GM15510 (cell line): ENCODE data around the gene CDK5RAP2.

ENCODE experiments used
- POLR2A ChIP-seq: IDR thresholded peaks from 3 replicates; pipeline ENCODE4 v1.6.1; 2011; ENCODE audit warnings: borderline replicate concordance; ENCODE audit not compliant: insufficient read length; ENCODE audit errors: extremely low read depth

CDK5RAP2 gene

DNA sequence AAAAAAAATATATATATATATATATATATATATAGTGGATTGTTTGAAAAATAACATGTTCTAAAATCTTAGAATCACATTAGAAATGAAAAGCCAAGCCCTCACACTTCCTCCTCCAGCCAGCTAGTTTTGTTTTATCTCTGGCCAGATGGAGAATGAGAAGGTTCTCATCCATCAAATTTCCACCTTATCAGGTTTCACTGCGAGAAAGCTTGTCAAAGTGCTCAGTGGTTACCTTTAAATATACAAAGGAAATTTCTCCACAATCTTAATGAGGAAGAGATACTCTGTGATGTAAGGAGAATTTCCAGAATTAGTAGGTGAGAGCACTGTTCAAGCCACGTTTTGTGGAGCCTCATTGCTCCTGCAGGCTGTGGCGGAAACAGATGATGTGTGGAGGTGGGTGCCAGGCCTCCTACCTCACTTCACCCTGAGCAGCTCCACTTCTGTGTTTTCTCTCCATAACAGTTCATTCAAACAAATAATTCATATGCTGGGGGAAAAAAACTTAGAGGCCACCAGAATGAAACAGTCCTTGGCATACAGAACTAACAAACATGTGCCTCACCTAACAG is 71.9 kb downstream of the CDK5RAP2 start:
- no peak for TF ChIP-seq POLR2A

DNA sequence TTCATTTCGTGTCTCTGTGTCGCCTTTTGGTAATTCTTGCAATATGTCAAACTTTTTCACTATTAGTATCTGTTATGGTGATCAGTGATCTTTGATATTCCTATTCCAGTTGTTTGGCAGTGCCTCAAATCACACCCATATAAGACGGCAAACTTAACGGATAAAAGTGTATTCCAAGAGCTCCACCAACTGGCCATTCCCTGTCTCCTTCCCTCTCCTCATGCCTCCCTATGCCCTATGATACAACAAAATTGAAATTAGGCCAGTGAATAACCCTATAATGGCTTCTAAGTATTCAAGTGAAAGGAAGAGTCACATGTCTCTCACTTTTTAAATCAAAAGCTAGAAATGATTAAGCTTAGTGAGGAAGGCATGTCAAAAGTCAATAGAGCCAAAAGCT is 74.8 kb downstream of the CDK5RAP2 start:
- TF ChIP-seq POLR2A, result no peak

DNA sequence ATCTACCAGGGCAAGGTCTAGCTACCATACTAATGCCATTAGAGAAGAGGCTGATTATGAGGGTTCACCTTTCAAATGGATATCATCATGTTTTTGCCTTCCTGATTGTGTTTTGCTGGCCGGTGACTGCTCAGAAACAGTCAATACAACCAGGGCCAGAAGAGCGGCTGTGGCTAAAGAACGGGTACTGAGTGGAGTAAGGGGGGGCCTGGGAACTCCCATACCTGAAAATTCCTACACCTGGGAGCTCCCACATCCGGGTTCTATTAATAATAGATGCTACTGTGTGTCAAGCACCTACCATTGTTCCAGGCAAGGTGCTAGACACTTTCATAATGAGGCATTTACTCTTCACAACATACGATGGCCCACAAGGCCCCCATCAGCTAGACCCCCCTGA is 79.2 kb downstream of the CDK5RAP2 start:
- TF ChIP-seq POLR2A, result no peak

DNA sequence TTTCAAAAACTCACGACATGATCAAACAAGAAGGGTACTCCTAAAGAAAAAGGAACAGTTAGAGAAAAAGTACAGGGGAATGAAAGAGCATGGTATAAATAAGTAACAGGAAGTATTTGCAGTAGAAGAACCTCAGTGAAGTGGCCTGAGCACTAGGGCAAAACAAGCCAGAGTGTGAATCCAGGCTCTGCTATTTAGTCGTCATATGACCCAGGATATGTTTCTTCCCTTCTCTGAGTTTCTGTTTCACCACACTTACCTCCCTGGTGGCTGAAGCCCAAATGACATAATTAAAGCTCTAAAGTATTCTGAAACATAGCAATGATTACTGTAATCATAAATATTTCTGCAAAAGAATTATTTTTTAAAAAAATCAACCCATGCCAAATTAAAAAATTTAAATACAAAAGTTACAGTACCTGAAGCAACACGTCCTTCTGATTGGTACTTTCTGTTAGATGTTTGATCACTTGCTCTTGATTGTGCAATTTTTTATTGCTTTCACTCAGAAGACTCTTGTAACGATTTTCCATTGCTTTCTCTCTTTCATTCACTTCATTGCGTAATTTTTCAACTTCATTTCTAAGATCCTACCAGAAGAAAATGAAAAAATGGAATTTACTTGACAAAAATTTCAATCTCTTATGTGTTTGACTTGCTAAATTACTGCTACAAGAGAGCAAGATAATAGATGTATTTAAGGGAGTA is 88.9 kb downstream of the CDK5RAP2 start:
- no peak for TF ChIP-seq POLR2A

DNA sequence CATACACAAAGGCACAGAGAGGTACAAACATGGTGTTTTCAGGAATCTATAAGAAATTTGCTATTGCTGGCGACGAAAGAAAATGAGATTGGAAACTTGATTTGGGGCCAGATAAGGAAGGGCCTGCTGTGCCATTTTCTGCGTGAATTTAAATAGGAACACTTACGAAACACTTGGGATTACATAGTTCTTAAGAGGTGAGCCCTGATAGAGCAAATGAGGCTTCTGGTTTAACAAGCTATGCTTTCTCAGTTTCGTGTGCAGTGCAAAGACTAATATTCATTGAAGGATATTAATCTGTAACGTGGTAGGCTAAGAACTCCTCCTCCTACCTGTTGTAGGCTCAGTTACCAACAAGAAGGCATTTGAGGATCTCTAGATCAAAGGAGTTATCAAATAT is 93.1 kb downstream of the CDK5RAP2 start:
- no peak for TF ChIP-seq POLR2A

DNA sequence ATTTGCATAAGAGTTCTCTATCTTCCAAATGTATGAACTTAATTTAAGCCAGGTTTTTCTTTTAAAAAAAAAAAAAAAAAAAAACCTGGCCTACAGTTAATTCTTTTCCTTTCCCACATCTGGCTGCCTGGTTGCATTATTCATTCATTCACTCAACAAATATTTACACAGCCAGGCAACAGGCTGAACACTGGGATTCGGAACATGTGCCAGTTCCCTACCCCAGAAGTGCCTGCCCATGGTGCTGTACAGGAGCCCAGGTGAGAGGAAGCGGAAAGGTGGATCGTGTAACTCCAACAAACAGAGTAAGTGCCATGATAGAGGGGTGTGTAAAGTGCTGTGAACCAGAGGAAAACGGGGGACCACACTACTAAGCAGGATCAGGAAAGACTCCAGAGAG is 93.6 kb downstream of the CDK5RAP2 start:
- TF ChIP-seq POLR2A, result no peak

DNA sequence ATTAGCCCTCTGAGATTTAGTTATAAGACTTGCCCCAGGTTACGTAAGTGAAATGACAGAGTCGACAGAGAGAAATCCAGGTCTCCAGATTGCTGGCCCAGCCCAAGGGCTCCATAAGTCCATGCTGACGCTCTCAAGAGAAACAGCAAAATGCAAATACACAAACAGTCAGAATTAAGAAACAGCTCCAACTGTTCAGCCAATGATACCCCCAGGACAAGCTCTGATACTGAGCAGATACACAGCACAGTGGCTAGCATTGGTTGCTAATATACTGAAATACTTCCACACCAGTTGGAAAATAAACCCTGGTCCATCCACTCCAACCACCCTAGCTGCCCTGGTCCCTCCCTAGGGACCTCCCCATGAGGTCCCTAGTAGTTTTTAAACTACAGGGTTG is 94.2 kb downstream of the CDK5RAP2 start:
- no peak for TF ChIP-seq POLR2A

DNA sequence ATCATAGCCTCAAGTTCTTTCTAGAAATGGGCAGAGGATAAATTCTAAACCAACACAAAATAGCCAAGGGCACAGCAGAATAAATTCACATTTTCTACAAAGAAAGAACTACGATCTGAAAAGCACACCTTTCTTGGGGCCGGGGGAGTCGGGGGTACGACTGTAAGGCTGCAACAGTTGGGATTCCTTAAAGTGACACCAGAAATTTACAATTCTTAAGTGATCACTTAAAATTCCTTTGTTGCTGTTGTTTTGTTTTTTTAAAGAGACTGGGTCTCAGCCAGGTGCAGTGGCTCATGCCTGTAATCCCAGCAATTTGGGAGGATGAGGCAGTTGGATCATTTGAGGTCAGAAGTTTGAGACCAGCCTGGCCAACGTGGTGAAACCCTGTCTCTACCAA is 95.8 kb downstream of the CDK5RAP2 start:
- no peak for TF ChIP-seq POLR2A

DNA sequence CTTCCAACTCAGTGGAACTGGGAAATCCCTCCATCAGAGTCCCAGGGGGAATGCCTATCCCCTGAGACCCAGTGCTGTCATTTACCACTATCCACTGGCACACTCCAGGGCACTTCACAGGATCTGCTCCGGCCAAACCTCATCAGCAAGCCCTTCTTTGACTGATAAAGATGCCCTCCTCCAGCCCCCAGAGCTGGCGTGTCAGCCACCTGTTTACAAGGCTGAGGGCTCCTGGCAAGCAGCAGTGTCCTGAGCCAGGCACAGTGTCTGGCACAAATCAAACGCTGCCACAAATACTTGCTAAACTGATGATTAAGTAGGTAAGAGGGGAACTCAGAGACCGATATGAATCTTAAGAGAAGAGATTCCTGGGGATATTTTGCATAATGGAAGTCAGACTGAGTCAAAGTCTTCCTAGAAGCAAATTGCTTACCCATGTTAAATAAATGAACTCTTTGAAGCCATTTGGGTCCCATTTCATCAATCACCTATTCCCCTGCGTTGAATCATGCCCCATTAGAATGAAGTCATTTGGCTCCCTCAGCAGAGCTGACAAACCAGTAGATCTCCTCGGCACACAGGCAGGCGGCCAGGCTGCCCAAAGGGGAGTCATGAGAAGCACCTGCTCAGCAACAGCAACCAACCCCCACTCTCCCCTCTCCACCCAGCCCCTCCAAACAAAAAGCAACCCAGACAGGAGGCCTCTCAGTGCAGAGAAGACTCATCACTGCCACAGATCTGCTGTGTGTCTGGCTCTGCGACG is 97.4 kb downstream of the CDK5RAP2 start:
- no peak for TF ChIP-seq POLR2A

DNA sequence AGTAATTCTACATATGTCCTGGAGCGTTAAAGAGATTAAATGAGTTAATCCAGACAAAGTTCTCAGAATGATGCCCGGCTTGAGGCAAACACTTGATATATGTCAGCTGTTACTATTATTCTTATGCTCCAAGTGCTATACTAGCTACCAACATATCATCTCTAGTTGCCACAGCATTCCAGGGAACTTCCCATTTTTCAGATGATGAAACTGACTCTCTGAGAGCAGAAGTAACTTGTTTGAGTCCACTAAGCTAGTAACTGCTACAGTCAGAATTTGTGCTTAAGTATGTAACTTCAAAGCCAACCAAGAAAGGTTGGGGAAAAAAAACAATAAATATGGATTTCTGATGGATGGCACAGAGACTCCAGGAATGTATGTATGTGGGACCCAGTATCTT is 98.1 kb downstream of the CDK5RAP2 start:
- no peak for TF ChIP-seq POLR2A

DNA sequence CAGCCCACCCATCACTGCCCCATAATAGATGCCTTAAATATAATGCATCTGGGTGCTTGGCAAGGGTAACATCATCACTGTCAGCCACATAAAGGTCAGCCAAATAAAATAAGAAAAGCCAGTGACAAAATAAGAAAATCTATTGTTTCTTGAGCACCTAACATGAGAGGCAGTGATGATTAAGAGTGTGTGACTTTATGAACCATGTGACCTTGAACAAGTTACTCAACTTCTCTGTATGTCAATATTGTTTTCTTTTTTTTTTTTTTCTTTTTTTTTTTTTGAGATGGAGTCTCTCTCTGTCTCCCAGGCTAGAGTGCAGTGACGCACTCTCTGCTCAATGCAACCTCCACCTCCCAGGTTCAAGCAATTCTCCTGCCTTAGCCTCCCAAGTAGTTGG is 98.7 kb downstream of the CDK5RAP2 start:
- no peak for TF ChIP-seq POLR2A

DNA sequence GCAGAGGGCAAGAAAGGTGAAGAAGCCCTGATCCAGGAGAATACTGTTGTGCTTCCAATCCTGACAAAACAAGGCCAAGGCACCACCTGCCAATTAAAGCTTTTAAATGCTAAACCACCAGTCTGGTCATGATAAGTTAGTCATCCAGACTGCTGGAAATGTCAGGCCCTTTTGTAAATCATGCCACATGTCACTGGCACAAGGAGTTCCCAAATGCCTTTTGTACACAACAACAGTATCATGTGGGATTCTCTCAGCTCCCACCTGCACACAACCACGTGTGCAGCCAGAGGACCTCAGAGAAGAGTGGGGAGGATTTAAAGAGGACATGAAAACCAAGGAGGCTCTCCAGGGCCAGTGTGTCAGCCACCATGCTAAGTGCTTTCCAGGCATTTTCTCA is 99.3 kb downstream of the CDK5RAP2 start:
- no peak for TF ChIP-seq POLR2A

DNA sequence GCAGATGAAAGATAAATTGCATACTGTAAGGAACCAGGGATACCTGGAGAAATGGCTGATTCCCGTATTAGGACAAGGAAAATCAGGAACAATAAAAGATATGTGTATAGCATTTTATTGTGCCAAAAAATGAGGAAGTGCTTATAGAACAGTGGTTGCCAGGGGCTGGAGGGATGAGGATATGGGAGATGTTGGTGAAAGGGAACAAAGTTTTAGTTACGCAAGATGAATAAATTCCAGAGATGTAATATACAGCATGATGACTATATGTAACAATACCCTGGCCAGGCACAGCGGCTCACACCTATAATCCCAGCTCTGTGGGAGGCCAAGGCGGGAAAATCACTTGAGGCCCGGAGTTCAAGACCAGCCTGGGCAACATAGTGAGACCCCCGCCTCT is 101.8 kb downstream of the CDK5RAP2 start:
- TF ChIP-seq POLR2A, result no peak

DNA sequence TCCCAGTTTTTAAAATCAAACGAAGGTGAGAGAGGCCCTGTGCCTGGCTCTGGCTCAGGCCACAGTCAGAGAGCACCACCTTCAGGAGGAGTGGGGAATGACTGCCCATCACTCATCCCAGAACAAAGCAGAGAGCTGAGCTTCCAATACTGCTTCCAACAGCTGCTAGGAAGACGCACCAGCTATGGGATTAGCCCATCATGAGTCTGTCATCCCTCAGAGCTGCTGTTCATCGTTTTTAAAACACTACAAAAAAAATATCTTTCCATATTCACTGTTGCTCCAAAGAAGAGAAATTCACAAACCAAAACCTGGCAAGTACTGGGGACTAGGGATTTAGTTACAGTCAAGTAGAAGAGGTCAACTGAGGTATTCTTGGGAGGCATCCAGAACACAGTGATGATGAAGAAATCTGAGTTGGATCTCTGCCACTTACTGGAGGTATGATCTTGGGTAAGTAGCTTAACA is 102.4 kb downstream of the CDK5RAP2 start:
- no peak for TF ChIP-seq POLR2A

DNA sequence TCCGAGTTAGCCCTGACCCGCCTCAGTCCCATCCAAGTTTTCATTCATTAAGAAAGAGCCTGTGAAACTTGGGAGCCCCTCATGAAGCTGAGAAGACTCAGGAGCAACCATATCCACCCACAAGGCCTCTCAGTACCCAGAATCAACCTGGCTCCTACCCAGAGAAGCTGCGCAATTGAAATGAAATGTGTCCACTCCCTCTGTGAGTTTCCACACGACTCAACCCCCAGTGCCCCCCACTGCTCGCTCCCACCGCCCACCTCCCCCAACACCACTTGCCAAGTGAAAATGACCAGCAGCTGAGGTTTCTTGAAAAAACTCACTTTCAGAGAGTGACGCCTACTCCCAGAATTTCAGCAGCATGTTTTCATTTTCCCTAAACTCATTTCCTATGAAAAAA is 104.6 kb downstream of the CDK5RAP2 start:
- TF ChIP-seq POLR2A, result no peak
